ENCODE measurements around the gene COL13A1. TPM values are rescaled to one million over a fixed set of nuclear protein-coding genes. Genes with fewer than 3 reads are reported as not detected.

Gene COL13A1
- total RNA-seq, 3 donors from 2014 or later = 0.66 to 0.80 (median 0.73) TPM

DNA sequence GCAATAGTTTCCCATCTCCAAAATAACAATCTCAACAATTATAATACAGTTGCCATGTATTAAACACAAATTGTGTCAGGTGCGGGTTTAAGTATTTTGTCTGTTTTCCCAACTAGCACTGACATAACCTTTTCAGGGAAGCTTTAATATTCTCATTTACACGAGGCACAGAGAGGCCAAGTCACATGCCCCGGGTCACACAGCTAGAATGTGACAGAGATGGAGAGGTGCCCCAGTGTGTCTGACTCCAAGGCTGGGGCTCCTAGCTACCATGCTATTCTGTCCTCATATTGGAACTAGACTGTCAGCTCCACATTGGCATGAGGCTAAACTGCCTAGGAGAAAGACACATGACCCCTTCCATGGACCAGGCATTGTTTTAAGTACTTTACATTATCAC, 77.2 kb downstream of the COL13A1 start:
- no peaks in the 10 kb centered on the region for H3K4me1 ChIP-seq
- TF ChIP-seq POLR2A (IDR thresholded peaks at IDR 0.05) (no peak), POLR2AphosphoS5 (IDR thresholded peaks at IDR 0.05) (no peak)
- TF ChIP-seq, protein P1, sequence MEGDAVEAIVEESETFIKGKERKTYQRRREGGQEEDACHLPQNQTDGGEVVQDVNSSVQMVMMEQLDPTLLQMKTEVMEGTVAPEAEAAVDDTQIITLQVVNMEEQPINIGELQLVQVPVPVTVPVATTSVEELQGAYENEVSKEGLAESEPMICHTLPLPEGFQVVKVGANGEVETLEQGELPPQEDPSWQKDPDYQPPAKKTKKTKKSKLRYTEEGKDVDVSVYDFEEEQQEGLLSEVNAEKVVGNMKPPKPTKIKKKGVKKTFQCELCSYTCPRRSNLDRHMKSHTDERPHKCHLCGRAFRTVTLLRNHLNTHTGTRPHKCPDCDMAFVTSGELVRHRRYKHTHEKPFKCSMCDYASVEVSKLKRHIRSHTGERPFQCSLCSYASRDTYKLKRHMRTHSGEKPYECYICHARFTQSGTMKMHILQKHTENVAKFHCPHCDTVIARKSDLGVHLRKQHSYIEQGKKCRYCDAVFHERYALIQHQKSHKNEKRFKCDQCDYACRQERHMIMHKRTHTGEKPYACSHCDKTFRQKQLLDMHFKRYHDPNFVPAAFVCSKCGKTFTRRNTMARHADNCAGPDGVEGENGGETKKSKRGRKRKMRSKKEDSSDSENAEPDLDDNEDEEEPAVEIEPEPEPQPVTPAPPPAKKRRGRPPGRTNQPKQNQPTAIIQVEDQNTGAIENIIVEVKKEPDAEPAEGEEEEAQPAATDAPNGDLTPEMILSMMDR (IDR thresholded peaks at IDR 0.05) = no peak
- no peaks in the 10 kb centered on the region for H3K9me3 ChIP-seq
- no peaks in the 10 kb centered on the region for H3K27me3 ChIP-seq
- DNase-seq (ENCODE audit: low spot score in 2 of 2) = no peak
- H3K4me3 ChIP-seq = no peak overlapping the region
- no peaks in the 10 kb centered on the region for H3K36me3 ChIP-seq
- intact Hi-C loops (cut with DNase I; ENCODE audit: low total_unique reads) = no loop called here
- H3K27ac ChIP-seq = no peak overlapping the region

DNA sequence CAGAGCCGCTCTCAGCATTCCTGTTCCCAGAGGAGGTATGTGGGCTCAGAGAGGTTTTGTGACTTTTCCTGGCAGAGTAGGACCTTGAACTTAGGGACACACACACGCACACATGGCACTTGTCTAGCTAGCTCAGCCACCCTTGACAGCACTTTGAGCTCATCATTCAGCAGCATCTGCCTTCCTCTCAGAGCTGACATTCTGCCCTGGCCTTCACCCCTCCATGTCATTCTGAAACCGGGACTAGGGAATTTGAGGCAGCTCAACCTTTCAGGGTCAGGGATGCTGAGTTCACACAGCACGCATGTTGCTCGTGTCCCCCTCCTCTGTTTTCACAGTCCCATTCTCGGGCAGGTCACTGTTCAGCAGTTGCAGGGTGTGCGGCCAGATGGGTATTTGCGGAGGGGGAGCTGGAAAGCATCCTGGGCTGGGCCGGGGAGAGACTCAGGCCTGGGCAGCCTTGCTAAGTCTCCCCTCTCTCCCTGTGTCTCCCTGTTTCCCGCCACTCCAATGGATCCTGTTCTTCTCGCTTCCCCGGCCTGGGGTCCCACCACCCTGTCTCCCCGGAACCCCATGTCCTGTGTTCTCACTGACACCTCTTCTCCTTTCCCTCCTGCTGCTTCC, 78.0 kb downstream of the COL13A1 start:
- H3K27ac ChIP-seq = no peak overlapping the region
- TF ChIP-seq, protein P1 (IDR thresholded peaks at IDR 0.05) = no peak
- TF ChIP-seq POLR2A (IDR thresholded peaks at IDR 0.05) = no peak
- TF ChIP-seq POLR2AphosphoS5 (IDR thresholded peaks at IDR 0.05) = no peak
- no peak for DNase-seq (ENCODE audit: low spot score in 2 of 2)
- H3K36me3 ChIP-seq = no peaks in the 10 kb centered on the region
- no peaks in the 10 kb centered on the region for H3K9me3 ChIP-seq
- no peak overlapping the region for H3K4me3 ChIP-seq
- intact Hi-C loops (cut with DNase I; ENCODE audit: low total_unique reads) = no loop called here
- no peaks in the 10 kb centered on the region for H3K27me3 ChIP-seq
- H3K4me1 ChIP-seq = no peaks in the 10 kb centered on the region

DNA sequence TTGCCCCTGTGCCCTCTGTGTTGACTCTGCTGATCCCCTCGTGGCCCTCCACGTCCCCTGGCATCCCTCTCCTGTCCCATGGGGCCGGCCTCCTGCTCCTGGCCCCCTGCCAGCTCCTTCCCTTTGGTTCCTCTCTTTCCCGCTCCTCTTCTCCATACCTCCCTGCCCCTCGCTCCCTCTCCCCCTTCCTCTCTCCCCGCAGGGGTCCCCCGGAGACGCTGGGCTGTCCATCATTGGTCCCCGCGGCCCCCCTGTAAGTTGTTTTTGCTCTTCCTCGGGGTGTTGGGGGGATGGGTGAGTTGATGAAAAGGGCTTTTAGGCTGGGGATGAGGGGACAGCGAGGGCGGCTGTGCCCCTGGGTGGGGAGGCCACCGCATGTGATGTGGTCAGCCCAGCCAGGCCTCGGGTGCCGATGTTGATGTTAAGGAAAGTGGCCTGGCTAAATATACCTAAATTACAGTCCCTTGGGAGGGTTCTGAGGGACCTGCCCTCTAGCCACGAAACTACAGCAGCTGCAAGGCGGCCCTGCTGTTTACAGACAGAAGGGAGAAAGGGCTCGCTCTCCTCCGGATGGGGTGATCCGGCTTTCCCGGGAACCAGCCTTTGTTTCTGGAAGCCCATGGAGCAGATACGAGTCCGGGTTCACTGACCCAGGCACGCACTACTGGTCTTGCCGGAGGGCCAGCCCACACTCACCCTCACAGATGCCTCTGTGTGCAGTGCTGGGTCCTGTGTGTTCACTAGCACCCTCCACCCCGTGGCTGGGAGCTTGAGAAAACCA, 78.8 kb downstream of the COL13A1 start:
- Histone ChIP-seq H3K27ac (no peak overlapping the region), H3K4me3 (no peak overlapping the region), H3K4me1 (no peaks in the 10 kb centered on the region), H3K9me3 (no peaks in the 10 kb centered on the region), H3K27me3 (no peaks in the 10 kb centered on the region), H3K36me3 (no peaks in the 10 kb centered on the region)
- TF ChIP-seq POLR2A (IDR thresholded peaks at IDR 0.05) = no peak
- no peak for TF ChIP-seq POLR2AphosphoS5 (IDR thresholded peaks at IDR 0.05)
- TF ChIP-seq, protein P1 (IDR thresholded peaks at IDR 0.05) = no peak
- intact Hi-C loops (cut with DNase I; ENCODE audit: low total_unique reads) = no loop called here
- DNase-seq (ENCODE audit: low spot score in 2 of 2) = no peak

DNA sequence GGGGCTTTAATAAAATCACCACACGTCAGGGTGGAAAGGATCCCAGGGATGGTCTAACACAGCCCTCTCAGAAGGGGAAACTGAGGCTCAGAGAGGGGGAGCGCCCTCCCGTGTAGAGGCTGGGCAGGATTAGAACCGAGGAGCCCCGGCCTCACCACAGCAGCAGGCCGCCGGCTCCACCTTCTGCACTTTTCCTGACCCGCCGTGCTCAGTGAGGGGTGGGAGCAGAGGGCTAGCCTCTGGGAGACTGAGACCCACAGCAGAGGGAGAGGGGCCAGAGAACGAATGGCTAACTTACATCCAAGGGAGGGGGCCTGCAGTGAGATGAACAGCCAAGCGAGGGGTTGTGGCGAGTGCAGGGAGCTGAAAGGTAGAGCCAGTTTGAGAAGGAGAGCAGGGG, 79.5 kb downstream of the COL13A1 start:
- H3K4me3 ChIP-seq = no peak overlapping the region
- intact Hi-C loops (cut with DNase I; ENCODE audit: low total_unique reads) = no loop called here
- H3K9me3 ChIP-seq = no peaks in the 10 kb centered on the region
- no peaks in the 10 kb centered on the region for H3K4me1 ChIP-seq
- H3K27ac ChIP-seq = no peak overlapping the region
- H3K27me3 ChIP-seq = no peaks in the 10 kb centered on the region
- TF ChIP-seq POLR2AphosphoS5 (IDR thresholded peaks at IDR 0.05) = no peak
- TF ChIP-seq, protein P1 (IDR thresholded peaks at IDR 0.05) = no peak
- TF ChIP-seq POLR2A (IDR thresholded peaks at IDR 0.05) = no peak
- DNase-seq (ENCODE audit: low spot score in 2 of 2) = no peak
- H3K36me3 ChIP-seq = no peaks in the 10 kb centered on the region

DNA sequence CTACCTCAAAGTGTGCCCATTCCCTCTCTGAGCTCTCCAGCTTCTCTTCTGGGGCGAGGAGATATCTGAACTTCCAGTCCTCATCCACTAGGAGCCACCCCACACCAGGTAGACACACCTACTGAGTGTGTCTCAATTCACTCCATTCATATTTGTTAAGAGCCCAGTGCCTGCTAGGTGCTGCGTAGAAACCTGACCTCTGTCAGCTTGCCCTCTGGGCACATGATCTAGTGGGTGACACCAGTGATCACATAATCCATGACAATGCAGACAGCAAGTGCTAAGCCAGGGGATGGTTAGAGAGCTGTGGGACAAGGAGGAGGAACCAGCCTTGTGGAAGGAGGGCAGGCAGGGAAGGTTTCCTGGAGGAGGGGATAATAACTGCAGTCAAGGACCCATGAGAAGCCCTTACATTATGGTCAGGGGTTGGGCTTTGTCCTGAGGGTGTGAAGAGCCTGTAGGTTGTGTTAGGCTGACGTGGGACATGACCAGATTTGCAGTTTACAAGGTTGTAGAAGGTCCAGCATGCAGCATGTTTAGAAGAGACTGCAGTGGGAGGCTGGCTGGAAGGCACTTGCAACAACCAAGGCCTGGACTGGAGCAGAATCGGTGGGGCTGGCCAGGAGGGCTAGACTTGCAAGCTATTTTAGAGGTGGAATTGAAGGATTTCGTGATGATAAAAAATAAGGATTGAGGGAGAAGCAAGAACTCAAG, 81.8 kb downstream of the COL13A1 start:
- DNase-seq (ENCODE audit: low spot score in 2 of 2) = no peak
- no peak for TF ChIP-seq POLR2A (IDR thresholded peaks at IDR 0.05)
- TF ChIP-seq POLR2AphosphoS5 (IDR thresholded peaks at IDR 0.05) = no peak
- TF ChIP-seq, protein P1 (IDR thresholded peaks at IDR 0.05) = peak in 2 of 3 donors; percentile 30 to 57
- intact Hi-C loops (cut with DNase I; ENCODE audit: low total_unique reads) = no loop called here
- Histone ChIP-seq H3K9me3 (no peaks in the 10 kb centered on the region), H3K4me3 (no peak overlapping the region), H3K27me3 (no peaks in the 10 kb centered on the region), H3K27ac (no peak overlapping the region), H3K4me1 (no peaks in the 10 kb centered on the region), H3K36me3 (no peaks in the 10 kb centered on the region)

Data from breast epithelium (tissue), 4 donors.